Ascending aorta (tissue), 2 donors: ENCODE data around the gene PTPRA. TPM values are rescaled to one million over a fixed set of nuclear protein-coding genes. Genes with fewer than 3 reads are reported as not detected.
"Not testable (repeated sequence)": the region's sequence is repeated elsewhere in the genome, so short reads cannot be mapped to it uniquely, and the experiment has no call there.

ENCODE experiments used
- DNase-seq, 2 donors: peaks; one replicate each; pipeline ENCODE4 v3.0.0-alpha.2; 2019; ENCODE audit warnings: low spot score in 2 of 2
- H3K27ac ChIP-seq, 2 donors: fragments of 200-600 bp; sonication (generic); one replicate each; pipeline ENCODE4 v1.5.1; 2016 to 2017; ENCODE audit warnings: mild to moderate bottlenecking in 1 of 2
- H3K27me3 ChIP-seq: fragments of 200-600 bp; sonication (generic); one replicate; pipeline ENCODE4 v1.5.1; 2017
- H3K36me3 ChIP-seq, 2 donors: fragments of 200-600 bp; sonication (generic); one replicate each; pipeline ENCODE4 v1.5.1; 2016
- H3K4me1 ChIP-seq, 2 donors: fragments of 200-600 bp; sonication (generic); one replicate each; pipeline ENCODE4 v1.5.1; 2016 to 2017; ENCODE audit warnings: mild to moderate bottlenecking in 1 of 2
- H3K4me3 ChIP-seq, 2 donors: fragments of 200-600 bp; sonication (generic); one replicate each; pipeline ENCODE4 v1.5.1; 2016 to 2017; ENCODE audit warnings: mild to moderate bottlenecking in 1 of 2
- H3K9me3 ChIP-seq, 2 donors: fragments of 200-600 bp; sonication (generic); one replicate each; pipeline ENCODE4 v1.5.1; 2016
- intact Hi-C: fragments of 100-400 bp; cut with DNase I; formaldehyde crosslinking; loops from one replicate; pipeline ENCODE4 v1.15.1; 2023
- total RNA-seq: library from RNA; depleted of rRNA; stranded (reverse); fragments of >200 nt; gene quantifications from one replicate; pipeline ENCODE4 v1.1.0, GENCODE V29; 2016
- TF ChIP-seq, protein P1 (sequence below), 3 experiments: fragments of 200-600 bp in 2 of 3; fragments of 450-650 bp in 1 of 3; sonication (generic) in 2 of 3; IDR thresholded peaks; one replicate each; pipeline ENCODE4 v1.5.1; 2016 to 2019; ENCODE audit warnings: antibody characterized with exemption in 3 of 3, mild to moderate bottlenecking in 1 of 3, moderate library complexity in 1 of 3

The PTPRA gene
- total RNA-seq, 1 donor from 2014 or later, result 24.2 TPM

DNA sequence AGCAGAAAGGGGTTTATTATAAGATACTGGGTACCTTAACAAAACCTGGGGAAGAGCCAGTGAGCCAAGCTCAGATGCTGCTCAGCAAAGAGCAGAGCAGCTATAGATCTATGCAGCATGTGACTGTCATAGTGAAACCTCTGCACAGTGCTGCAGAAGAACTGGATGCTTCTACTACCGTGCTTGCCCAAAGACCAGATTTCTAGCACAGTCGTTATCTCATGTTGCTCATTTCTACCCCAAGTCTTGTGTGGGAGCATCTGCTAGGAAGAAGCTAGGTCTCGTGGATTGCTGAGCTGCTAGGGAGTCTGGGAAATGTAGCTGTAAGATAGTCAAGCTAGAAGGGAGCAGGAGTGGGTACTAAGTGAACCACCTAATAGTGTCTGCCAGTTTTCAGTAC lies 138.5 kb downstream of the PTPRA start:
- Histone ChIP-seq H3K4me3 (no peak overlapping the region), H3K4me1 (no peaks in the 10 kb centered on the region), H3K27ac (no peak overlapping the region), H3K27me3 (no peaks in the 10 kb centered on the region), H3K36me3 (peaks cover 38 to 43% of the 10 kb centered on the region in 2 donors), H3K9me3 (no peaks in the 10 kb centered on the region)
- TF ChIP-seq, protein P1, sequence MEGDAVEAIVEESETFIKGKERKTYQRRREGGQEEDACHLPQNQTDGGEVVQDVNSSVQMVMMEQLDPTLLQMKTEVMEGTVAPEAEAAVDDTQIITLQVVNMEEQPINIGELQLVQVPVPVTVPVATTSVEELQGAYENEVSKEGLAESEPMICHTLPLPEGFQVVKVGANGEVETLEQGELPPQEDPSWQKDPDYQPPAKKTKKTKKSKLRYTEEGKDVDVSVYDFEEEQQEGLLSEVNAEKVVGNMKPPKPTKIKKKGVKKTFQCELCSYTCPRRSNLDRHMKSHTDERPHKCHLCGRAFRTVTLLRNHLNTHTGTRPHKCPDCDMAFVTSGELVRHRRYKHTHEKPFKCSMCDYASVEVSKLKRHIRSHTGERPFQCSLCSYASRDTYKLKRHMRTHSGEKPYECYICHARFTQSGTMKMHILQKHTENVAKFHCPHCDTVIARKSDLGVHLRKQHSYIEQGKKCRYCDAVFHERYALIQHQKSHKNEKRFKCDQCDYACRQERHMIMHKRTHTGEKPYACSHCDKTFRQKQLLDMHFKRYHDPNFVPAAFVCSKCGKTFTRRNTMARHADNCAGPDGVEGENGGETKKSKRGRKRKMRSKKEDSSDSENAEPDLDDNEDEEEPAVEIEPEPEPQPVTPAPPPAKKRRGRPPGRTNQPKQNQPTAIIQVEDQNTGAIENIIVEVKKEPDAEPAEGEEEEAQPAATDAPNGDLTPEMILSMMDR (IDR thresholded peaks at IDR 0.05), result no peak
- no peak for DNase-seq
- intact Hi-C loops, result no loop called here

DNA sequence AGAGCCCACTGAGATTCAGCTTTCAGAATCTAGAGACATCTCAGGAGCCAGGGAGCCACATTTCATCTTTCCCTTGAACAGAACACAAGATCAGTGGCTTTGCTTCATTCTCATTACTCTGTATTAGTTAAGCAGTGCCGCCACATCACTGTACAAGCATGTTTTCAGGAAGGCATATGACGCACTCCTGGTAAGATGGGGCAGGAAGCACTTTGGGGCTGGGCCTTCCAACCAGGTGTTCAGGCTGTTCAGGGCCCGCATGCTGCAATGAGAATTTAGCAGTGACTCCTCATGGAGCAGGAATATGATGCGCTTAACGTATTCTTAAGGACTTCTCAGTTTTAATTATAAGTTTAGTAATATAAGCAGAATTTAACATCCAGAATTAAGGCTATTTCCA lies 140.5 kb downstream of the PTPRA start:
- peaks cover 34 to 35% of the 10 kb centered on the region in 2 donors for H3K36me3 ChIP-seq
- H3K4me3 ChIP-seq, result no peak overlapping the region
- TF ChIP-seq, protein P1 (IDR thresholded peaks at IDR 0.05), result no peak
- no peaks in the 10 kb centered on the region for H3K9me3 ChIP-seq
- no peak overlapping the region for H3K27ac ChIP-seq
- H3K4me1 ChIP-seq, result no peaks in the 10 kb centered on the region
- H3K27me3 ChIP-seq, result no peaks in the 10 kb centered on the region
- no peak for DNase-seq
- intact Hi-C loops, result no loop called here

DNA sequence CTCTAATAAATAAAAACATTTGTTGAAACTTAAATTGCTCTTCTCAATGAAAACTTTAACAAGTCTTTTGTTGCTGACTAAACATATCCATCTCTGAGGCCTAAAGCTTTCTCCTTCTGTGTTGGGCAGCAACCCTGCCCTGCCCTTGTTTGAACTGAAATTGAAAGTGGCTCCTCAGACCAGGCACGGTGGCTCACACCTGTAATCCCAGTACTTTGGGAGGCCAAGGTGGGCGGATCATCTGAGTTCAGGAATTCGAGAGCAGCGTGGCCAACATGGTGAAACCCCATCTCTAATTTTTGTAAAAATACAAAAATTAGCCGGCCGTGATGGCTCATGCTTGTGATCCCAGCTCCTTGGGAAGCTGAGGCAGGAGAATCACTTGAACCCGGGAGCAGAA lies 140.9 kb downstream of the PTPRA start:
- intact Hi-C loops, result no loop called here
- Histone ChIP-seq H3K27ac (no peak overlapping the region), H3K36me3 (peaks cover 32 to 35% of the 10 kb centered on the region in 2 donors), H3K27me3 (no peaks in the 10 kb centered on the region), H3K4me1 (no peaks in the 10 kb centered on the region), H3K9me3 (no peaks in the 10 kb centered on the region), H3K4me3 (no peak overlapping the region)
- TF ChIP-seq, protein P1 (IDR thresholded peaks at IDR 0.05), result no peak
- DNase-seq, result no peak

DNA sequence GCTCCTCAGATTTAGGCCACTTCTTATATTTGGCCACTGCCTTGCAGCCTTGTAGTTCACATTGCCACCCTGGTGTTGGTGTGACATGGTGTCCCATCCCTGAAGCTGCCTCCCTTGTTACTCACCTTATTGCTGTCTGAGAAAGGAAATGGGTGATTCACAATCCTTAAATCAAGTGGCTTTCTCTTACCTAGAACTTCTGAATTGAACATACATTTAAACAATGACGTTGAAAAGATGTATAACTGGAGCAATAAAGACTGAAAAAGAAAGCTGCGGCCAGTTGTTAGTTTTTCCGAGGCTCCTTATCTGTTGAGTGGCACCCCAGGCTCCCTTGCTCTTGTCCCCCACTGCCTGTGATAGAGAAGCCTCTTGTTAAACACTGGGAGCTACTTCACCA lies 141.4 kb downstream of the PTPRA start:
- Histone ChIP-seq H3K27me3 (no peaks in the 10 kb centered on the region), H3K36me3 (peaks cover 32 to 34% of the 10 kb centered on the region in 2 donors), H3K4me3 (no peak overlapping the region), H3K4me1 (no peaks in the 10 kb centered on the region), H3K9me3 (no peaks in the 10 kb centered on the region), H3K27ac (no peak overlapping the region)
- TF ChIP-seq, protein P1 (IDR thresholded peaks at IDR 0.05), result no peak
- DNase-seq, result no peak
- intact Hi-C loops, result no loop called here

DNA sequence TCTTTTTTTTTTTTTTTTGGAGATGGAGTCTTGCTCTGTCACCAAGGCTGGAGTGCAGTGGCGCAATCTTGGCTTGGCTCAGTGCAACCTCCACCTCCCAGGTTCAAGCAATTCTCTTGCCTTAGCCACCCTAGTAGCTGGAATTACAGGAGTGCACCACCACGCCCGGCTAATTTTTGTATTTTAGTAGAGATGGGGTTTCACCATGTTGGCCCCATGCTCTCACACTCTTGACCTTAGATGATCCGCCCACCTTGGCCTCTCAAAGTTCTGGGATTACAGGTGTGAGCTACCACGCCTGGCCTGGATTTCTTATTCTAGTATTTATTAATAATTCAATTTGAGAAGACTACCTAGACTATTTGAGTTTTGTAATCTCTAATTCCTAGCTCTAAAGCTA lies 142.0 kb downstream of the PTPRA start:
- H3K9me3 ChIP-seq, H3K4me3 ChIP-seq, intact Hi-C loops, H3K27ac ChIP-seq, H3K27me3 ChIP-seq, DNase-seq, H3K4me1 ChIP-seq: not testable (repeated sequence)
- peaks cover 31 to 32% of the 10 kb centered on the region in 2 donors for H3K36me3 ChIP-seq

DNA sequence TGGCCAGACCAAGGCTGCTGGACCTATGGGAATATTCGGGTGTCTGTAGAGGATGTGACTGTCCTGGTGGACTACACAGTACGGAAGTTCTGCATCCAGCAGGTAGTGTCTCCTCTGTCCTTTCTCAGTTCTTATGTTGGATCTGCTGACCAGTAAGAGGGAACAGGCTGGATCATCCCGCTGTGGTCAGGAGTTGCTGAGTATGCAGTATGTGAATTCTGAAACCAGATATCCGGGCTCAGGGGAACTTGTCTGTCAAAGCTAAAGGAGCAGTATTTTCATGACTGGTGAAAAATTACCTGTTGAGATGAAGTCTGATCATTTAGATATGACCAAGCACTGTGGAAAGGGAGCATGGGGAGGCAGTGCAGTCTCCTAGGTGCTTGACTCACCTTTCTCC lies 148.0 kb downstream of the PTPRA start:
- no peak overlapping the region for H3K4me3 ChIP-seq
- no peaks in the 10 kb centered on the region for H3K9me3 ChIP-seq
- no peaks in the 10 kb centered on the region for H3K27me3 ChIP-seq
- peaks cover 56 to 60% of the 10 kb centered on the region in 2 donors for H3K36me3 ChIP-seq
- no peak for DNase-seq
- no peaks in the 10 kb centered on the region for H3K4me1 ChIP-seq
- TF ChIP-seq, protein P1 (IDR thresholded peaks at IDR 0.05), result no peak
- intact Hi-C loops, result no loop called here
- no peak overlapping the region for H3K27ac ChIP-seq
